H1 (cell line): ENCODE results near the gene PRLH. TPM values are rescaled to one million over a fixed set of nuclear protein-coding genes. Genes with fewer than 3 reads are reported as not detected.

ENCODE experiments used
- CTCF ChIA-PET: fragments of 300-600 bp; sonication (Branson Sonifier 250); formaldehyde crosslinking; loops from one replicate; lab custom pipeline; 2021; ENCODE audit not compliant: partially characterized antibody; lab: Charles Lee
- POLR2A ChIA-PET: fragments of 300-600 bp; sonication (Branson Sonifier 250); formaldehyde crosslinking; loops from one replicate; lab custom pipeline; 2021; ENCODE audit warnings: inconsistent platforms; ENCODE audit not compliant: partially characterized antibody; lab: Charles Lee
- DNase-seq, 2 experiments: peaks; one replicate each; pipeline versions ENCODE4 v3.0.0 to v3.0.0-alpha.2; 2010 to 2022; ENCODE audit warnings: low spot score in 2 of 2, low read depth in 1 of 2, mixed read lengths in 1 of 2
- FAIRE-seq: peaks from 2 replicates; lab custom pipeline; 2011; peaks lifted over from hg19 to GRCh38; lab: Jason Lieb, UNC
- H2AFZ ChIP-seq: 2 replicates; pipeline ENCODE4 v1.8.1; 2012; ENCODE audit warnings: low read length, inconsistent platforms
- H2AK5ac ChIP-seq: 2 replicates; pipeline ENCODE4 v1.6.1; 2013; ENCODE audit warnings: low read depth, low read length
- H2BK120ac ChIP-seq: replicated peaks from 2 replicates; pipeline ENCODE3; 2013; ENCODE audit warnings: low read depth, low read length, inconsistent platforms
- H2BK12ac ChIP-seq: 2 replicates; pipeline ENCODE4 v1.6.1; 2013; ENCODE audit warnings: low read depth, low read length
- H2BK15ac ChIP-seq: 2 replicates; pipeline ENCODE4 v1.6.1; 2013; ENCODE audit warnings: low read length
- H2BK20ac ChIP-seq: 2 replicates; pipeline ENCODE4 v1.6.1; 2013; ENCODE audit warnings: low read length
- H2BK5ac ChIP-seq: 2 replicates; pipeline ENCODE4 v1.6.1; 2013; ENCODE audit warnings: low read depth, low read length
- H3K14ac ChIP-seq: 2 replicates; pipeline ENCODE4 v1.6.1; 2013; ENCODE audit warnings: inconsistent platforms; ENCODE audit not compliant: insufficient read length
- H3K18ac ChIP-seq: 2 replicates; pipeline ENCODE4 v1.6.1; 2013; ENCODE audit warnings: low read length; ENCODE audit errors: extremely low read depth
- H3K23ac ChIP-seq: 2 replicates; pipeline ENCODE4 v1.6.1; 2013; ENCODE audit warnings: inconsistent platforms; ENCODE audit not compliant: insufficient read length
- H3K23me2 ChIP-seq: 2 replicates; pipeline ENCODE4 v1.6.1; 2013; ENCODE audit warnings: low read depth, low read length
- H3K27ac ChIP-seq: 2 replicates; pipeline ENCODE4 v1.6.1; 2011; ENCODE audit warnings: low read depth, low read length, inconsistent platforms
- H3K27me3 ChIP-seq, 4 experiments: replicated peaks in 1 of 4; 1 replicate in 1 of 4; 2 replicates in 3 of 4; pipeline versions ENCODE4 v1.6.1 to v1.8.1; 2011 to 2013; ENCODE audit warnings: low read length in 3 of 4, mild to moderate bottlenecking in 3 of 4, inconsistent platforms in 2 of 4, mixed read lengths in 2 of 4, moderate library complexity in 1 of 4; ENCODE audit not compliant: control insufficient read depth in 3 of 4, insufficient read depth in 3 of 4; ENCODE audit errors: extremely low read depth in 1 of 4
- H3K36me3 ChIP-seq, 4 experiments: 2 replicates each; pipeline versions ENCODE4 v1.6.1 to v1.8.1; 2011 to 2013; ENCODE audit warnings: mild to moderate bottlenecking in 4 of 4, low read length in 3 of 4, moderate library complexity in 2 of 4, control low read depth in 1 of 4, inconsistent platforms in 1 of 4; ENCODE audit not compliant: insufficient read depth in 4 of 4, control insufficient read depth in 2 of 4
- H3K4ac ChIP-seq: replicated peaks from 2 replicates; pipeline ENCODE3; 2013; ENCODE audit warnings: low read length, low read depth, mixed read lengths, inconsistent platforms; ENCODE audit not compliant: insufficient read length
- H3K4me1 ChIP-seq, 4 experiments: replicated peaks in 1 of 4; 1 replicate in 1 of 4; 2 replicates in 3 of 4; pipeline versions ENCODE4 v1.6.1 to v1.8.1; 2011 to 2013; ENCODE audit warnings: low read length in 3 of 4, inconsistent platforms in 2 of 4, mixed read lengths in 1 of 4; ENCODE audit not compliant: insufficient read depth in 4 of 4, control insufficient read depth in 3 of 4
- H3K4me2 ChIP-seq, 2 experiments: 2 replicates each; pipeline versions ENCODE4 v1.6.1 to v1.8.1; 2011 to 2013; ENCODE audit warnings: low read depth in 2 of 2, low read length in 2 of 2, control low read depth in 1 of 2, inconsistent platforms in 1 of 2, mild to moderate bottlenecking in 1 of 2; ENCODE audit not compliant: insufficient read depth in 1 of 2
- H3K4me3 ChIP-seq, 4 experiments: fragments of 200-600, 300-600 bp in 1 of 4; sonication (generic), shearing (Covaris generic), sonication (Bioruptor Twin) in 1 of 4; 2 replicates each; pipeline versions ENCODE4 v1.5.1 to v1.8.1; 2011 to 2016; ENCODE audit warnings: low read length in 4 of 4, low read depth in 3 of 4, control low read depth in 2 of 4, inconsistent platforms in 2 of 4, mild to moderate bottlenecking in 2 of 4, mixed read lengths in 1 of 4, moderate library complexity in 1 of 4; ENCODE audit not compliant: insufficient read depth in 2 of 4; ENCODE audit errors: extremely low read depth in 1 of 4
- H3K56ac ChIP-seq: replicated peaks from 2 replicates; pipeline ENCODE3; 2013; ENCODE audit warnings: low read depth, mild to moderate bottlenecking, mixed read lengths, low read length, inconsistent platforms; ENCODE audit not compliant: insufficient read length
- H3K79me1 ChIP-seq: 2 replicates; pipeline ENCODE4 v1.6.1; 2013; ENCODE audit warnings: low read depth, low read length, control low read depth
- H3K79me2 ChIP-seq, 2 experiments: 2 replicates each; pipeline versions ENCODE4 v1.6.1 to v1.8.1; 2012 to 2013; ENCODE audit warnings: low read length in 2 of 2, mild to moderate bottlenecking in 2 of 2, inconsistent platforms in 1 of 2; ENCODE audit not compliant: insufficient read depth in 2 of 2, control insufficient read depth in 1 of 2
- H3K9ac ChIP-seq, 4 experiments: replicated peaks in 1 of 4; 1 replicate in 1 of 4; 2 replicates in 3 of 4; pipeline versions ENCODE4 v1.6.1 to v1.8.1; 2011 to 2013; ENCODE audit warnings: low read depth in 3 of 4, low read length in 3 of 4, control low read depth in 2 of 4, mild to moderate bottlenecking in 2 of 4, moderate library complexity in 2 of 4, inconsistent platforms in 1 of 4; ENCODE audit errors: extremely low read depth in 1 of 4
- H3K9me3 ChIP-seq, 2 experiments: 2 replicates each; pipeline versions ENCODE4 v1.6.1 to v1.8.1; 2012 to 2013; ENCODE audit warnings: mild to moderate bottlenecking in 2 of 2, moderate library complexity in 2 of 2, control low read depth in 1 of 2, inconsistent platforms in 1 of 2, low read depth in 1 of 2, low read length in 1 of 2, mixed read lengths in 1 of 2; ENCODE audit not compliant: insufficient read depth in 2 of 2
- H4K20me1 ChIP-seq, 2 experiments: replicated peaks in 1 of 2; 2 replicates each; pipeline versions ENCODE3 to v1.8.1; 2011 to 2013; ENCODE audit warnings: inconsistent platforms in 2 of 2, low read length in 2 of 2, mild to moderate bottlenecking in 1 of 2; ENCODE audit not compliant: insufficient read depth in 2 of 2, control insufficient read depth in 1 of 2
- H4K5ac ChIP-seq: 2 replicates; pipeline ENCODE4 v1.6.1; 2013; ENCODE audit warnings: low read length, low read depth, mixed read lengths, inconsistent platforms; ENCODE audit not compliant: insufficient read length
- H4K8ac ChIP-seq: 2 replicates; pipeline ENCODE4 v1.8.0; 2013; ENCODE audit warnings: mild to moderate bottlenecking, moderate library complexity, low read length, inconsistent platforms; ENCODE audit not compliant: insufficient read depth; ENCODE audit errors: extremely low read depth
- H4K91ac ChIP-seq: replicated peaks from 2 replicates; pipeline ENCODE3; 2013; ENCODE audit warnings: low read length, mixed read lengths, inconsistent platforms; ENCODE audit not compliant: insufficient read length
- GTF2F1 ChIP-seq: IDR thresholded peaks from 2 replicates; pipeline ENCODE4 v1.6.1; 2012; ENCODE audit warnings: low read depth, low read length, improper control_type of control experiment, borderline replicate concordance
- HDAC6 ChIP-seq: IDR thresholded peaks from one replicate; pipeline ENCODE4 v1.7.1; 2012; ENCODE audit warnings: low read depth, mild to moderate bottlenecking, inconsistent platforms, low read length, moderate library complexity
- JUN ChIP-seq: IDR thresholded peaks from 2 replicates; pipeline ENCODE4 v1.6.1; 2011; ENCODE audit warnings: low read depth, mild to moderate bottlenecking, improper control_type of control experiment, low read length
- PHF8 ChIP-seq: fragments of 200-600 bp; sonication (generic); conservative IDR thresholded peaks from 2 replicates; pipeline ENCODE4 v1.7.1; 2012; ENCODE audit warnings: low read depth, mild to moderate bottlenecking, inconsistent platforms, low read length, moderate library complexity
- RXRA ChIP-seq: IDR thresholded peaks from 2 replicates; pipeline ENCODE4 v1.6.1; 2011; ENCODE audit warnings: low read depth, mild to moderate bottlenecking, low read length, moderate library complexity; ENCODE audit not compliant: insufficient read depth
- SIN3A ChIP-seq, 2 experiments: IDR thresholded peaks in 1 of 2; conservative IDR thresholded peaks in 1 of 2; 2 replicates each; pipeline ENCODE4 v1.6.1; 2011 to 2012; ENCODE audit warnings: low read length in 2 of 2, improper control_type of control experiment in 1 of 2, low read depth in 1 of 2, mild to moderate bottlenecking in 1 of 2
- SIX5 ChIP-seq: IDR thresholded peaks from 2 replicates; pipeline ENCODE4 v1.6.1; 2011; ENCODE audit warnings: mild to moderate bottlenecking, low read depth, low read length
- SP4 ChIP-seq: IDR thresholded peaks from 2 replicates; pipeline ENCODE4 v1.6.1; 2012; ENCODE audit warnings: low read length, inconsistent platforms
- SUZ12 ChIP-seq: fragments of 200-600 bp; sonication (generic); IDR thresholded peaks from 2 replicates; pipeline ENCODE4 v1.6.1; 2012; ENCODE audit warnings: mild to moderate bottlenecking, inconsistent platforms, low read length, moderate library complexity, mixed read lengths
- WGBS, 2 experiments: shearing (Covaris generic) in 1 of 2; methylation state at CpG; one replicate each; pipeline versions ENCODE4 v1.1.6 to v1.1.7; 2013 to 2015; ENCODE audit warnings: low lambda C conversion rate in 2 of 2, mixed read lengths in 2 of 2, inconsistent platforms in 1 of 2, low coverage in 1 of 2, missing lambda C conversion rate in 1 of 2; ENCODE audit not compliant: insufficient replicate concordance in 2 of 2, insufficient coverage in 1 of 2, insufficient read length in 1 of 2; ENCODE audit errors: extremely low coverage in 1 of 2, missing lambda C conversion rate in 1 of 2; 5-methylcytosine and 5-hydroxymethylcytosine counted together
- polyA plus RNA-seq, 7 experiments: library from polyadenylated mRNA; depleted of rRNA in 3 of 7; stranded (reverse) in 5 of 7; unstranded in 2 of 7; fragments of >200 nt in 5 of 7; fragments of 200-250 nt in 2 of 7; gene quantifications; 1 replicate in 5 of 7; 2 replicates in 1 of 7; 4 replicates in 1 of 7; pipeline versions ENCODE4 v1.2.1 to v1.2.3, GENCODE V29; 2011 to 2013; ENCODE audit warnings: missing spikeins in 2 of 7, mixed read lengths in 2 of 7
- total RNA-seq: library from RNA; stranded (reverse); fragmentation: NEBNext Ultra II Directional; extraction: Animal tissue kit (Norgen Biotek cat#: 25700); gene quantifications from 2 replicates; pipeline ENCODE4 v1.2.1, GENCODE V29; 2021

Gene PRLH
- total and polyA plus RNA-seq, 2 of the 8 experiments (the other 6 are each of a cell fraction or from before 2014, with no cell fraction given): not detected

- Histone ChIP-seq H2BK120ac (no peak overlapping the region), H3K9me3 (peaks cover 10 to 16% of the 10 kb centered on the region in 2 experiments; a peak in 3 of 4 replicates), H3K14ac (no peak overlapping the region), H2BK12ac (peak overlapping the region; percentile 89; the same call in 1 of the 2 replicates), H3K18ac (no peak overlapping the region), H2BK5ac (no peak overlapping the region), H3K4me1 (peaks cover 0 to 14% (median 5%) of the 10 kb centered on the region in 4 experiments; a peak in 4 of 7 replicates), H3K79me1 (no peaks in the 10 kb centered on the region), H3K79me2 (no peaks in the 10 kb centered on the region), H2AFZ (no peak overlapping the region), H3K36me3 (no peaks in the 10 kb centered on the region), H2BK15ac (peak overlapping the region; percentile 72; the same call in 1 of the 2 replicates), H3K56ac (no peak overlapping the region), H3K27me3 (no peaks in the 10 kb centered on the region), H4K5ac (no peak overlapping the region), H4K20me1 (no peaks in the 10 kb centered on the region), H2BK20ac (no peak overlapping the region; the same call in 1 of the 2 replicates), H4K8ac (no peak overlapping the region; the same call in 1 of the 2 replicates), H3K4me2 (no peak overlapping the region), H3K4me3 (no peak overlapping the region), H4K91ac (peak overlapping the region; percentile 80), H3K27ac (no peak overlapping the region), H3K23me2 (no peaks in the 10 kb centered on the region), H3K4ac (peak overlapping the region; percentile 88), H3K23ac (no peak overlapping the region), H3K9ac (no peak overlapping the region), H2AK5ac (no peak overlapping the region)
- WGBS, 2 experiments: 98% methylated on average over 11 of the region's 11 CpGs; no CpG with 5 or more reads in 1 of the 2 experiments
- DNase-seq (no peak), FAIRE-seq (no peak)
- POLR2A ChIA-PET: interaction anchor here (0.7 to 2.5 kb wide), 7 partner anchors 11 to 506 kb away, joined by 3 to 17 read pairs (median 7); partner anchors contain the start of genes LRRFIP1 and RAB17
- CTCF ChIA-PET: interaction anchor here (0.6 to 8.8 kb wide), 12 partner anchors 10 to 141 kb away, joined by 3 to 63 read pairs (median 5); partner anchors contain the start of gene RAB17
- TF ChIP-seq SUZ12 (no peak), SIX5 (no peak), JUN (no peak), HDAC6 (no peak), PHF8 (no peak), SP4 (no peak), RXRA (no peak), GTF2F1 (no peak), SIN3A (conservative IDR thresholded peaks at IDR 0.05 in 1 of 2, IDR thresholded peaks at IDR 0.05 in 1 of 2; ENCODE audit: low read depth in 1 of 2, low read length in 2 of 2) (no peak)
Measured at GRCh38 chr2:237604391-237604790, 38.0 kb downstream of the PRLH start.
